Large intestine (tissue), 3 donors: ENCODE measurements around the gene CA10. TPM values are rescaled to one million over a fixed set of nuclear protein-coding genes. Genes with fewer than 3 reads are reported as not detected.

Source experiments
- DNase-seq, 2 donors: peaks; one replicate each; pipeline versions ENCODE4 v3.0.0 to v3.0.0-alpha.2; 2013
- H3K27ac ChIP-seq: one replicate; pipeline ENCODE4 v1.5.1; 2013; ENCODE audit warnings: low read length
- H3K27me3 ChIP-seq: 2 replicates; pipeline ENCODE4 v1.6.1; 2013; ENCODE audit warnings: low read length; ENCODE audit not compliant: control insufficient read depth, insufficient read depth
- H3K36me3 ChIP-seq: 2 replicates; pipeline ENCODE4 v1.6.1; 2013; ENCODE audit warnings: low read length; ENCODE audit not compliant: control insufficient read depth, insufficient read depth
- H3K4me1 ChIP-seq: one replicate; pipeline ENCODE4 v1.6.1; 2013; ENCODE audit warnings: low read length; ENCODE audit not compliant: control insufficient read depth, insufficient read depth
- H3K4me3 ChIP-seq: one replicate; pipeline ENCODE4 v1.5.1; 2013; ENCODE audit warnings: low read length
- H3K9me3 ChIP-seq: one replicate; pipeline ENCODE4 v1.6.1; 2013; ENCODE audit warnings: mild to moderate bottlenecking, low read depth, low read length, moderate library complexity; ENCODE audit not compliant: control insufficient read depth
- WGBS: methylation state at CpG from one replicate; pipeline ENCODE4 v1.1.5; 2013; ENCODE audit warnings: low lambda C conversion rate; ENCODE audit not compliant: insufficient coverage; 5-methylcytosine and 5-hydroxymethylcytosine counted together
- polyA plus RNA-seq: library from polyadenylated mRNA; unstranded; fragments of 120-200 nt; gene quantifications from one replicate; pipeline ENCODE4 v1.2.1, GENCODE V29; 2013

Gene CA10
- polyA plus RNA-seq, 1 donor = 1.2 TPM

GRCh38 chr17:51827140-51827539, 331.4 kb downstream of the CA10 start:
- no peak overlapping the region for H3K4me3 ChIP-seq
- H3K9me3 ChIP-seq = no peaks in the 10 kb centered on the region
- no CpG with 5 or more reads among the region's 1 CpG for WGBS
- H3K27ac ChIP-seq = no peak overlapping the region
- DNase-seq = no peak
- H3K27me3 ChIP-seq = no peaks in the 10 kb centered on the region
- no peaks in the 10 kb centered on the region for H3K4me1 ChIP-seq
- H3K36me3 ChIP-seq = no peaks in the 10 kb centered on the region

GRCh38 chr17:51820766-51821165, 337.7 kb downstream of the CA10 start:
- Histone ChIP-seq H3K4me3 (no peak overlapping the region), H3K27me3 (no peaks in the 10 kb centered on the region), H3K4me1 (no peaks in the 10 kb centered on the region), H3K9me3 (no peaks in the 10 kb centered on the region), H3K36me3 (no peaks in the 10 kb centered on the region), H3K27ac (no peak overlapping the region)
- WGBS = no CpG with 5 or more reads among the region's 1 CpG
- DNase-seq = no peak

DNA sequence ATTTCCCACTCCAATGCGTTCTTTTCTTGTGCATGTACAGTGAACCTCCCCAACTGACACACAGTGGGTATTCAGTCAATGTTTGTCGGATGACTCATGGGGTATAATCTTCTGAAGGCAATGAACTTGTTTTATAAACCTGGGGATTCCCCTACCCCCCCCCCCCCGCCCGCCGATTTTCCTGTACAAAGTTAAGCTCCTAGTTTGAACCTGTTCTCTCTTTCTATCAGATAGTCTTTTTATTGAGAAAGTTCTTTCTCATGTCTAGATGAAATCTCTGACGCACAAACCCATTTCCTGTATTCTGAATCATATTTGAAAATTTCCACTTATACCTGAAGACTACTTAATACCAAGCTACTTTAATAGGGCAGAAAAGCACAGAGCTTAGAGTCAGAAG, 338.3 kb downstream of the CA10 start:
- Histone ChIP-seq H3K27me3 (no peaks in the 10 kb centered on the region), H3K4me1 (no peaks in the 10 kb centered on the region), H3K4me3 (no peak overlapping the region), H3K9me3 (no peaks in the 10 kb centered on the region), H3K36me3 (no peaks in the 10 kb centered on the region), H3K27ac (no peak overlapping the region)
- peak in 1 of 2 donors; percentile 11 for DNase-seq
- WGBS = no CpG with 5 or more reads among the region's 6 CpGs

- WGBS = 80% methylated on average over 1 of the region's 6 CpGs
Observed at GRCh38 chr17:51819341-51820219, 338.9 kb downstream of the CA10 start.

DNA sequence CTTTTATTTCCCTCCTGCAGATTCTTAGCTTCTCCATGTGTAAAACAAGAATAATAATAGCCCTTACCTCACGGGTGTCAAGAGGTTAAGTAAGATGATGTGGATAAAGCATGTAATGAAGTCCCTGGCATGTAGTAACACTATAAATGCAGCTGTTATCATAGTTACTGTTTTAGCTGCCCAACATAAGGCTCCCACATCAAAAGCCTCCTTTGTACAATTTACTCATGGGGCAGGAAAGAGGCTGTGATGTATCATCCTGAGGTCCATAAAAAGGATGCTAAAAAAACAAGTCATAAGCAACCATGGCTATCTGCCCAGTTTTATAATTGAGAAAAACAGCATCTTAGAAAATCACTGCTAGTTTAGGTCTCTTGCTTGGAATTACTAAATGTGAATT, 339.7 kb downstream of the CA10 start:
- no peaks in the 10 kb centered on the region for H3K9me3 ChIP-seq
- no peak overlapping the region for H3K4me3 ChIP-seq
- H3K27me3 ChIP-seq = no peaks in the 10 kb centered on the region
- DNase-seq = no peak
- no peaks in the 10 kb centered on the region for H3K36me3 ChIP-seq
- whole genome bisulfite sequencing = no CpG with 5 or more reads among the region's 1 CpG
- H3K27ac ChIP-seq = no peak overlapping the region
- peaks cover 6% of the 10 kb centered on the region for H3K4me1 ChIP-seq

More at GRCh38 chr17:51819341-51820219, 338.9 kb downstream of the CA10 start:
- H3K36me3 ChIP-seq = no peaks in the 10 kb centered on the region
- H3K4me3 ChIP-seq = no peak overlapping the region
- peaks cover 6% of the 10 kb centered on the region for H3K4me1 ChIP-seq
- H3K9me3 ChIP-seq = no peaks in the 10 kb centered on the region
- H3K27me3 ChIP-seq = no peaks in the 10 kb centered on the region
- no peak overlapping the region for H3K27ac ChIP-seq
- no peak for DNase-seq

- Histone ChIP-seq H3K9me3 (no peaks in the 10 kb centered on the region), H3K4me1 (peaks cover 6% of the 10 kb centered on the region), H3K4me3 (no peak overlapping the region), H3K27me3 (no peaks in the 10 kb centered on the region), H3K36me3 (no peaks in the 10 kb centered on the region), H3K27ac (no peak overlapping the region)
- DNase-seq = no peak
- WGBS = 57% methylated on average over 1 of the region's 1 CpG
Observed at GRCh38 chr17:51817955-51818354, 340.6 kb downstream of the CA10 start.

DNA sequence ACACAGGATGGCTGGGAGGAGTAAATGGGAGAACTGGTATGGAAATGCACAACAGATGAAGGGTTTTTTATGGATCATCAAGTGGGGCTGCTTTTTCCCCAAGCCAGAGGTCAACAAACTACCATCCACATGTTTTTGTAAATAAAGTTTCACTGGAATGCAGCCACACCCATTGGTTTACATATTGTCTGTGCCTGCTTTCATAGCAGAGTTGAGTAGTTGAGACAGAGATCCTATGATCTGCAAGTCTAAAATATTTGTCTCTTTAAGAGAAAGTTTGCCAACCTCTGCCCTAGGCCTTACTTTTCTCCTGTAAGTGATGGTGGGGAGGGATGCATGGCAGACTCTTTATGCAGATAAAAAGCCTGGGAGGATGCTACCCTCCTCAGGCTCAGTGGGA, 341.4 kb downstream of the CA10 start:
- H3K4me3 ChIP-seq = no peak overlapping the region
- peaks cover 6% of the 10 kb centered on the region for H3K4me1 ChIP-seq
- no peak for DNase-seq
- H3K9me3 ChIP-seq = no peaks in the 10 kb centered on the region
- H3K27ac ChIP-seq = no peak overlapping the region
- no peaks in the 10 kb centered on the region for H3K27me3 ChIP-seq
- H3K36me3 ChIP-seq = no peaks in the 10 kb centered on the region

- Histone ChIP-seq H3K4me1 (peaks cover 6% of the 10 kb centered on the region), H3K4me3 (no peak overlapping the region), H3K27me3 (no peaks in the 10 kb centered on the region), H3K9me3 (no peaks in the 10 kb centered on the region), H3K27ac (no peak overlapping the region), H3K36me3 (no peaks in the 10 kb centered on the region)
- WGBS = no CpG with 5 or more reads among the region's 4 CpGs
- DNase-seq = no peak
Observed at GRCh38 chr17:51815097-51815496, 343.4 kb downstream of the CA10 start.

DNA sequence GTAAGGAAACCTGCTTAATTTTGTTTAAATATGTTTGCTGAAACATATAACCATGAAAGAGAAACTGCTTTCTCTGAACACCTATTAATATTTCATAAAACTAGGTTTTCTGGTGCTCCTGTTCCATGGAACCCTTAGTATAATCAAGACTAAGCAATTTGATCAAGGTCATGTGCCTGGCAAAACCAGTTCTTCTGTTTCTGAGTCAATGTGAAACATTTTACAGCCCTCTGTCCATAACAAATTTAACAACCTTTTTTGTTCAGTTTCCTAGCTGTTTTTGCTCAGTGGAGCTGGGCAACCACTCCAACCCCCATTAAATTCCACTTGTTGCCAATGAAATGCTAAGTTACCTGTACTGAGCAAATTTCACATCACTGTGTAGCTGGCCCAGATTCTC, 344.0 kb downstream of the CA10 start:
- no peak overlapping the region for H3K4me3 ChIP-seq
- H3K27ac ChIP-seq = no peak overlapping the region
- H3K4me1 ChIP-seq = peaks cover 6% of the 10 kb centered on the region
- no peaks in the 10 kb centered on the region for H3K36me3 ChIP-seq
- no peaks in the 10 kb centered on the region for H3K27me3 ChIP-seq
- no peaks in the 10 kb centered on the region for H3K9me3 ChIP-seq
- peak in 1 of 2 donors; percentile 64 for DNase-seq

GRCh38 chr17:51813784-51814174, 344.7 kb downstream of the CA10 start:
- H3K4me3 ChIP-seq = no peak overlapping the region
- no peak overlapping the region for H3K27ac ChIP-seq
- DNase-seq = no peak
- H3K9me3 ChIP-seq = no peaks in the 10 kb centered on the region
- no peaks in the 10 kb centered on the region for H3K27me3 ChIP-seq
- H3K36me3 ChIP-seq = no peaks in the 10 kb centered on the region
- WGBS = no CpG with 5 or more reads among the region's 1 CpG
- peaks cover 6% of the 10 kb centered on the region for H3K4me1 ChIP-seq

DNA sequence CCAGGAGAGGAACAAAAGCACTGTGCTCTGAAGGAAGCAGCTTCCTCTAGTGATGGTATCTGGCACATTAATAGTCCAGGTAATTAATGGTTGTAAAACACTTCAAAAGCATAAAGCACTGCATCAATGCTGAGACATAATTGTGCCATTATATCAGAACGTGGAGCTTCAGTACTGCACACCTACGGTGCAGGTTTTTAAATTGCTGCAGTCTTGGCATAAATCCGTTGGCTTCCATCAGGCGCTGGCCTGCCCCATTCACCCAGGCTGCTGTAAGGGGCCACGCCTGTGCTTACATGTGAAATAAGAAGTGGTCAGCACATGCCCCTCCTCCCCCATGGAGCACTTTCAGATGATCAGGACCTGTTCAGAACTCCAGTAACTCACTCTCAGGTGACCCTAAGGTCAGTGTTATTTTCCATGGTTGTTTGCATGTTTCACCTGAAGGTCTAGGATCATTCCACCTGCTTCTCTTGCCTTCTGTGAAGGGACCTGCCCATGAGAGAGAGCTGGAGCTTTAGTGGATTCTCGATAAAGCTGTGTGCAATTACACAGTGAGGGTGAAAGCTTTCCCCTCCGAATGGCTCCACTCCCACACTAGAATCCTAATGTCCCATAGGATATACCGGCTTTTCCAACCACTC, 345.3 kb downstream of the CA10 start:
- H3K9me3 ChIP-seq = no peaks in the 10 kb centered on the region
- H3K27ac ChIP-seq = no peak overlapping the region
- H3K27me3 ChIP-seq = no peaks in the 10 kb centered on the region
- peak in 1 of 2 donors; percentile 17 for DNase-seq
- H3K4me1 ChIP-seq = peaks cover 6% of the 10 kb centered on the region
- H3K36me3 ChIP-seq = no peaks in the 10 kb centered on the region
- no CpG with 5 or more reads among the region's 8 CpGs for WGBS
- no peak overlapping the region for H3K4me3 ChIP-seq
